Right renal pelvis (tissue), 4 donors: ENCODE data around the gene CABP5. TPM values are rescaled to one million over a fixed set of nuclear protein-coding genes. Genes with fewer than 3 reads are reported as not detected.

ENCODE experiments used
- polyA plus RNA-seq, 4 donors: library from polyadenylated mRNA; unstranded; fragments of 120-200 nt; gene quantifications; one replicate each; pipeline ENCODE4 v1.2.1, GENCODE V29; 2013; ENCODE audit not compliant: insufficient read length in 4 of 4

Gene CABP5
- polyA plus RNA-seq, 4 donors, result 0.10 TPM; not detected in 3

Other genes starting within 250 kb of the CABP5 start
- not detected for gene TPRX1, start 239.5 kb downstream of the CABP5 start, polyA plus RNA-seq
- under 1 TPM in 2 of 4 donors, not detected in 2; 0.14 to 0.18 TPM for gene CRX, start 222.1 kb downstream of the CABP5 start, polyA plus RNA-seq
- not detected for gene TPRX2, start 184.8 kb downstream of the CABP5 start, polyA plus RNA-seq
- under 1 TPM in 1 of 4 donors, not detected in 3; 0.12 TPM for gene SULT2A1, start 157.8 kb downstream of the CABP5 start, polyA plus RNA-seq
- not detected for gene BSPH1, start 51.9 kb downstream of the CABP5 start, polyA plus RNA-seq
- gene ELSPBP1, start 49.4 kb downstream of the CABP5 start, polyA plus RNA-seq, result under 1 TPM in 1 of 4 donors, not detected in 3; 0.39 TPM
- 1 to 10 TPM; 4.0 to 8.9 (median 6.1) TPM for gene PLA2G4C, start 66.7 kb upstream of the CABP5 start, polyA plus RNA-seq
- gene LIG1, start 126.3 kb upstream of the CABP5 start, polyA plus RNA-seq, result 10 to 100 TPM; 58.6 to 66.4 (median 61.0) TPM
- 10 to 100 TPM in 1 of 4 donors, 1 to 10 TPM in 3; 7.5 to 10.4 (median 8.8) TPM for gene ZSWIM9, start 126.6 kb upstream of the CABP5 start, polyA plus RNA-seq
- gene CARD8, start 211.8 kb upstream of the CABP5 start, polyA plus RNA-seq, result 10 to 100 TPM; 49.3 to 62.6 (median 58.7) TPM
- gene ZNF114, start 226.0 kb upstream of the CABP5 start, polyA plus RNA-seq, result 1 to 10 TPM; 6.1 to 9.0 (median 7.3) TPM